ENCODE measurements around the gene ZNF573. TPM values are rescaled to one million over a fixed set of nuclear protein-coding genes. Genes with fewer than 3 reads are reported as not detected.

The ZNF573 gene
- total RNA-seq, 1 experiment from 2014 or later = 17.5 TPM

DNA sequence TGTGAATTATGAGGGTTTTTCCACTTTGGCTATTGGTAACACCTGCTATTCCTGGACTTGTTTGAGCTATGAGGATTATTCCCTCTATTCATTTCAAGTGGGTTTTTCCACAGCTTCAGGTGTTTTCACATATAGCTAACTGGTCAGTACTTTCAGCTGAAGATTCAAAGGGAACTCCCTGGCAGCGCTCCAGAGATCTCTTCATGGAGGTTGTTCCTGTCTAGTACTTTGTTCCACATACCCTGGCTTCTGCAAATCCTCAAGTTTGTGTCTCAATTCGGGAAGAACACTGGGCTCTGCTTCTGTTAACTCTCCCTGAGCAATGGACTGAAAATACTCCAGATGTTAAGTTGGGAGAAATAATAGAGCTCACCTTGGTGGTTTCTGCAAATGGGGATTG lies 54.2 kb downstream of the ZNF573 start:
- Histone ChIP-seq H3K4me1 (ENCODE audit: insufficient read depth, low read length) (no peaks in the 10 kb centered on the region), H3K9ac (ENCODE audit: extremely low read depth, insufficient read length, low read length) (no peak overlapping the region), H3K14ac (ENCODE audit: insufficient read depth, low read length) (no peak overlapping the region), H2BK120ac (ENCODE audit: low read depth, low read length, poor library complexity, severe bottlenecking) (no peak overlapping the region), H4K5ac (ENCODE audit: insufficient read length, low read depth, low read length) (no peak overlapping the region), H3K9me3 (ENCODE audit: control insufficient read depth, low read depth, low read length) (no peaks in the 10 kb centered on the region), H4K91ac (ENCODE audit: insufficient read length, low read depth, low read length) (no peak overlapping the region), H3K23ac (ENCODE audit: insufficient read length, low read depth, low read length) (no peak overlapping the region), H2BK20ac (ENCODE audit: low read depth, low read length, poor library complexity, severe bottlenecking) (no peak overlapping the region), H2BK12ac (ENCODE audit: insufficient read length, low read depth, low read length) (no peak overlapping the region), H3K23me2 (ENCODE audit: insufficient read length, low read depth, low read length, poor library complexity, severe bottlenecking) (no peaks in the 10 kb centered on the region), H2AK5ac (ENCODE audit: insufficient read length, low read length) (no peak overlapping the region), H3K4ac (ENCODE audit: low read depth, low read length) (no peak overlapping the region), H4K20me1 (ENCODE audit: control insufficient read depth, insufficient read depth, insufficient read length) (no peaks in the 10 kb centered on the region), H2AFZ (ENCODE audit: low read length) (no peak overlapping the region), H2BK15ac (ENCODE audit: low read depth, low read length) (no peak overlapping the region), H3K56ac (ENCODE audit: insufficient read length, low read depth, low read length) (no peak overlapping the region), H2BK5ac (ENCODE audit: insufficient read length, low read length) (no peak overlapping the region), H3K27me3 (ENCODE audit: insufficient read depth, low read length) (no peaks in the 10 kb centered on the region), H3K79me2 (ENCODE audit: insufficient read depth, low read length) (no peaks in the 10 kb centered on the region), H4K8ac (replicated peaks; ENCODE audit: insufficient read length, low read depth, low read length) (no peak overlapping the region), H3K79me1 (ENCODE audit: insufficient read depth, low read depth, low read length, poor library complexity, severe bottlenecking) (no peaks in the 10 kb centered on the region), H3K18ac (ENCODE audit: insufficient read length, low read depth, low read length) (no peak overlapping the region), H3T11ph (ENCODE audit: low read length) (no peak overlapping the region), H3K27ac (ENCODE audit: insufficient read length, low read depth, low read length) (no peak overlapping the region), H3K4me2 (ENCODE audit: insufficient read depth, insufficient read length, low read length) (no peak overlapping the region)
- TF ChIP-seq, protein P1, sequence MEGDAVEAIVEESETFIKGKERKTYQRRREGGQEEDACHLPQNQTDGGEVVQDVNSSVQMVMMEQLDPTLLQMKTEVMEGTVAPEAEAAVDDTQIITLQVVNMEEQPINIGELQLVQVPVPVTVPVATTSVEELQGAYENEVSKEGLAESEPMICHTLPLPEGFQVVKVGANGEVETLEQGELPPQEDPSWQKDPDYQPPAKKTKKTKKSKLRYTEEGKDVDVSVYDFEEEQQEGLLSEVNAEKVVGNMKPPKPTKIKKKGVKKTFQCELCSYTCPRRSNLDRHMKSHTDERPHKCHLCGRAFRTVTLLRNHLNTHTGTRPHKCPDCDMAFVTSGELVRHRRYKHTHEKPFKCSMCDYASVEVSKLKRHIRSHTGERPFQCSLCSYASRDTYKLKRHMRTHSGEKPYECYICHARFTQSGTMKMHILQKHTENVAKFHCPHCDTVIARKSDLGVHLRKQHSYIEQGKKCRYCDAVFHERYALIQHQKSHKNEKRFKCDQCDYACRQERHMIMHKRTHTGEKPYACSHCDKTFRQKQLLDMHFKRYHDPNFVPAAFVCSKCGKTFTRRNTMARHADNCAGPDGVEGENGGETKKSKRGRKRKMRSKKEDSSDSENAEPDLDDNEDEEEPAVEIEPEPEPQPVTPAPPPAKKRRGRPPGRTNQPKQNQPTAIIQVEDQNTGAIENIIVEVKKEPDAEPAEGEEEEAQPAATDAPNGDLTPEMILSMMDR (conservative IDR thresholded peaks at IDR 0.05) = no peak
- H3K27ac Mint-ChIP-seq = no peak overlapping the region
- no peaks in the 10 kb centered on the region for H3K4me1 Mint-ChIP-seq
- H3K36me3 Mint-ChIP-seq (ENCODE audit: insufficient read depth in 1 of 3, low read depth in 3 of 3) = peaks cover 0 to 3% (median 0%) of the 10 kb centered on the region in 3 experiments; a peak in 3 of 7 replicates
- H3K4me3 Mint-ChIP-seq = no peak overlapping the region
- no peaks in the 10 kb centered on the region for H3K27me3 Mint-ChIP-seq (ENCODE audit: low read depth)
- H3K9me3 Mint-ChIP-seq = peaks cover 0 to 2% of the 10 kb centered on the region in 2 experiments; a peak in 1 of 5 replicates
- no peak for DNase-seq
- no CpG with 5 or more reads among the region's 2 CpGs for WGBS (ENCODE audit: extremely low coverage, insufficient read length, low lambda C conversion rate)

Measured in H9 (cell line).